GM21390 (cell line): ENCODE data around the gene SLC9A1.

Experiments
- ATAC-seq: cut with Tn5 transposase; IDR thresholded peaks from one replicate; pipeline ENCODE4 v1.9.1; 2021; ENCODE audit not compliant: unreplicated experiment

Gene SLC9A1

DNA sequence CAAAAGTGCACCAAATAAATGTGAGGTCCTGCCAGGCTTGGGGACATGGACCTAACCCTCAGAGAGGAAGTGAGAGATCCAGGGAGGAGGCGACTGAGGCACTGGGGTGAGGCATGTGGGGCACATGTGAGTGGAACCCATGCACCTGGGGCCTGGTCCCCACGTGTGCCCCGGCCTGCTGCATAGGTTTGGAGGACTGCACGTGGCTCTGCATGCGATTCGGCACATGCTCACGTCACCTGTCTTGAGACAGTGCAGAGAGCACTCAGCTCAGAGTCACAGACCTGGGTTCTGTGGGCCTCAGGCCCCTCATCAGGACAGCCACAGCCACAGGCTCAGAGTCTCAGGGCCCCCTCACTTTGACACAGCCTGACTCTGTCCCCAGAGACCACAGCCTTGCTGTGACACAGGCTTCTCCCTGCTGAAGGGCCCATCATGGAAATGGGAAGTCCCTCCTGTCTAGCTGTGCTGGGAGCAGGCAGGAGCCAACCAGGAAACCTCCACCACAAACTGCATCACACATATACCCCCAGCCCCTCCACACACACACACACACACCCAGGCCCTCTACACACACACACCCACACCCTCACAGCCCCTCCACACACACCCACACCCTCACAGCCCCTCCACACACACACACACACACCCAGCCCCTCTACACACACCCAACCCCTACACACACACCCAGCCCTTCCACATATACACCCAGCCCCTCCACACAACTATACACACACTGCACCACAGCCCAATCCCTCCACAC, 48.2 kb downstream of the SLC9A1 start:
- no peak for ATAC-seq

DNA sequence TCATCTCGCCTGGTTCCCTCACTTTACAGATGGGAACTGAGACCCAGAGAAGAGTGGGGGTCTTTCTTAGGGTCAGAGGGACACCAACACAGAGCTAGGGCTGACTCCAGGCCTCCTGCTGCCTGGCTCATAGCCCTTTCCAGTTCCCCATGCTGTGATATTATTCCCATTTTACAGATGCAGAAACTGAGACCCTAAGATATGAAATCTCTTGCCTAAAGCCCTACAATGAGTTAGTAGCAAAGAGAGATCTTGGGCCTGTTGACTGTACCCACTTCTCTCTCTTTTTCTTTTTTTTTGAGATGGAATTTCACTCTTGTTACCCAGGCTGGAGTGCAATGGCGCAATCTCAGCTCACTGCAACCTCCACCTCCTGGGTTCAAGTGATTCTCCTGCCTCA, 49.9 kb downstream of the SLC9A1 start:
- no peak for ATAC-seq

DNA sequence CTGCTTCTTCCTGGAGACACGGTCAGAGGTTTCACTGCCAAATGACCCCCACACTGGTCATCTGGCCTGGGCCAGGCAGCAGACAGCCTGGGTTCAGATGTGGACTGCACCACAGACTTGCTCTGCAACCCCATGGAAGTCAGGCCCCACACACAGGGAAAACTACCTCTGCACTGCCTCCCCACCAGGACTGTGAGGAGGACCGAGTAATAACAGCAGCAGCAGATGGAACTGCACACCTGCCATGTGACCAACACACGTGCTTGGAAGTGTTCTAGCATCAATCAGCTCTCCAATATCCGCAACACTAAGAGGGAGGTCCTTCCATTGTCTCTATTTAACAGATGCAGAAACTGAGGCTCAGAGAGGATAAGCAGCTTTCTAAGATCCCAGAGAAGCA, 51.4 kb downstream of the SLC9A1 start:
- no peak for ATAC-seq

DNA sequence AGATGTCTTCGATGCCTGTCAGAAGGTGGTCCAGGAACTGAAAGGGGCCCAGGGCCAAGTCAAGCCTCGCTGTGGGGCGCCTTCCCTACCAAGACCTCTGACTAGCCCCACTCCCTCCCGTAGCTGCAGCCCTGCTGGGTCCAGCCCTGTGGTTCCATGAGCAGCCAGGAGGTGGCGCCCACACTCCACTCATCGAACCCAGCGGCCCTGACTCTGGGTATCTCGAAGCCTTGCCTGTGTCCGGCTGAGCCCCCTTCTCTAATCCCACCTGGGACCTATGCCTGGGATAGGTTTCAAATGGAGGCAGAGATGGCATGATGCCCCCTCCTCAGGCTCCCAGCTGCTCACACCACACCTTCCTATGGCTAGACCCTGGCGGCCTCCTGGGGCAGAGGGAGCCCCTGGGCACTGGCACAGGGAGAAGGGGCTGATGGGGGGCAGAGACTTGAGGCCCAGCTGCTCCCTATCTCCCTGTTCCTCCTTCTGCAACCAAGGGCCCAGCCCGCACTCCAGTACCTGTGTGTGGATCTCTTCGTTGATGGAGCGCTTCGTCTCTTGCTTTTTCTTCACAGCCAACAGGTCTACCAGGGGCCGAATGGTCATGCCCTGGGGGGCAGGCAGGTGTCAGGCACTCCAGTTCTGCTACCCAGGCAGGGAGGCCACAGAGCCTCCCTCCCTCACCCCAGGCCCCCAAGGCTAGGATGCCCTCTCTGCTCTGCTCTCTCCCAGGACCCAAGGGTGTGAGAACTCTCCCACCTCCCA, 52.0 kb downstream of the SLC9A1 start:
- no peak for ATAC-seq

DNA sequence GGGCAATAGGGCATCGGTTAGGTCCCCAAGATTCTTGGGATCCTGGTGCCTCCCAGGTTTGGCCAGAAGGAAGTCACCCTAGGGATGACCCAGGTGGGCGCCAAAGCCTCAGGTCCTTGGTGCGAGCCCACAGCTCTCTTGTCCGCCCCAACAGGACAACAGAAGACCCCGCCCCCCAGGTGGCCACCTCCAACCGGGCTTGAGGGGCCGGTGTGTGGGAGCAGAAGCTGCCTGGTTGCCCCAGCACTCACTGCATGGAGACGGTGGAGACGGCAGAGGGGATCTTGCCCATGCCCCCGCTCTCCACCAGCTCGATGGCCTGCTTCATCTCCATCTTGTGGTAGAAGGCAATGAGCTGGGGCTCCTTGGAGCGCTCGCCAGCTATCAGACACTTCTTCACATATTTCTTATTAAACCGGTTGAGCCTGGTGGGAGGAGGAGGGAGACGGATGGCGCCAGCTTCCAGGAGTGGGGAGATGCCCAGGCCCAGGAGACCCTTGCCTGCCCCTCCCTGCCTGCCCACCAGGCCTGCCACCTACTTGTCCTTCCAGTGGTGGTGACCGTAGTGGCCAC, 52.7 kb downstream of the SLC9A1 start:
- no peak for ATAC-seq

DNA sequence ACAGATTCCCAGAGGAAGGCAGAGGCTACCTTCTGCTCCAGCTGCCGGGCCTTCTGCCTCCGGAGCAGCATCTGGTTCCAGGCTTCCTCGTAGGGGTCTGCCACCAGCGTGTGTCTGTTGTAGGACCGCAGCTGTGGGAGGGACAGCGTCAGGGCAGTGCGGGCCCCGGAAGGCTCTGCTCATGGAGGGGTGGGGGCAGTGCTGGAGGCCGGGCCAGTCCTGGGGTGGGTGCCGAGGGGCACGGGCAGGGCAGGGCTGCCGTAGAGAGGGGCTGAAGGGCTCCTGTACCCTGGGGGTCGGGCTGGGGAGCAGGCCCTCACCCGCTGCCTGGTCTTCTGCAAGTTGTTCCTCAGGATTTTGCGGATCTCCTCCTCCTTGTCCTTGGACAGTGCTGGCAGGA, 53.2 kb downstream of the SLC9A1 start:
- ATAC-seq: no peak

DNA sequence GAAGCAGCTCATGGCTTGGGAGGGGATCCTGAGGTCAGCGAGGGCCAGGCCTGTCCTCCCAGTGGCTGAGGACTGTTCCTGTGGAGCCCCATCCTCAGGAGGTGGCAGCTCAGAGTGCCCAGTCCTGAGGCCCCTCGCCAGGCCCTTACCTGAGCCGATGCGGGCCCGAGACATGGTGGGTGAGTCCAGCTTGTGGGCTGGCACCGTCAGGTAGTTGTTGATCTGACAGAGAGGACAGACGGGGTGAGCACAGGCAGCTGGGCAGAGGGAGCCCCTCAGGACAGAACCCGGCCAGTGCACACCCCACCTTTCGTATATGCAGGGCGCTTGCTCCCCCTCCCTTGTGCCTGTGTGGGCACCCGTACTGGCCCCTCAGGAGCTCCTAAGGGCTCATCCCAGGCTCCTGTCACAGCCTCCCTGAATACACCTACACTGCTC, 53.9 kb downstream of the SLC9A1 start:
- no peak for ATAC-seq

DNA sequence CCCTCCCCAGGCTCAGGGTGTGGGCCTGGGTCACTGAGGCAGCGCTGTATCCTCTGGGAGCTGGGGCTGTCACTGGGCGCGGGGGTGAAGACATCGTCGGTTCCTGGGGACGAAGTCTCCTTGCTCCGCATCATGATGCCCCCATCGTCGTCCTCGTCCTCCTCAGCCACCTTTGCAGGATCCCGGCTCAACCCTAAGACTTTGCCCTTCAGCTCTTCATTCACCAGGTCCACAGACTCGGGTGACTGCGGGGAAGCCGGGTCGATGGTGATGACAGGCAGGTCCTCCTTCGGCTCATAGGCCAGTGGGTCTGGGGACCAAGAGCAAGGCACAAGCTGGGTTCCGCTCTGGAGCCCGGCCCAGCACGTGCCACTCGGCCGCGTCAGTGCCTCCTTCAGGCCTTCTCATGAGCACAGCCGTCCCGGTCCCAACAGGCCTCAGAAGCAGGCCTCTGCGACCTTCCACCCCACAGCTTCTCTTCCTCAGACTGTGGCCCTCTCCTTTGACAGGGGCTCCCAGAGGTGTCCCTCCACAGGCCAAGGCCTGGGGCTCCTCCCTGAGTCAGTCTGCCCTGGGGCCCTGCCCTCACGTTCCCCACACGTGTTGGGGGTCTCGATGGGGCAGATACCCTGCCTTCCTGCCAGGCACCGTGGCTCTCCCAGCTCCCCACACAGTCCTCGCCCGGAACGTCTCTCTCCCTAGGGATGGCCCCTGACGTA, 54.4 kb downstream of the SLC9A1 start:
- ATAC-seq: no peak

DNA sequence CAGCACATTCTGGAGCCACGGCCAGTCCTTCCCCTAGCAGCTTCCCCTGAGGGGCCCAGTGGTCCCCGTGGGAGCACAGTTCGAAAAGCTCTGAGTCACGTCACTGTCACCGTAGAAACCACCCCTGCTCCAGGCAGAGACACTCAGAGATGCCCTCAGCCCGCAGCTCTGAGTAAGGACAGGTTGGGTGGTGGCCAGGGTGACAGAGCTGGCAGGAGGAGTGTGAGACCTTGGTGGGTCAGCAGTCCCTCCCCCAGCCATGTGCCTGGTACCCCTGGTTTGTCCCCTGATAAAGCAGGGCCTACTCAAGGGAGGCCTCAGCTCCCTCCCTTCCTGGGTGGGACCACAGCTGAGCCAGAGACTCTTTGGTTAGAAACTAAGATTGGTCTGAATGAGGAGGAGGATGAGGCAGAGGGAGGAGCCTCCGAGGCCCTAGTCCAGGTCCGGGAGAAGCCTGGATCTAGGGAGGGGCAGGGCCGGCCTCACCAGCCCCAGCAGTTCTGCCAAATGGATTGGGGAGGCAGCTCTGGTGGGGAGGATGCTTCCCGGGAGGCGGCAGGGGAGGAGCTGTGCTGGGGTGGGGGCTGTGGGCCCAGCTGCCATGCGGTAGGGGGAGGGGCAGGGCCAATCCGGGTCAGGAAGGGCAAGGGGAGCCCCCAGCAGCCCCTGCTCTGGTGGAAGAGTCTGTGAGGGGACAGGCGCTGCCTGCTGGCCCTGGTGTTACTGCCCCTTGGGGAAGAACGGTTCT, 55.2 kb downstream of the SLC9A1 start:
- no peak for ATAC-seq

DNA sequence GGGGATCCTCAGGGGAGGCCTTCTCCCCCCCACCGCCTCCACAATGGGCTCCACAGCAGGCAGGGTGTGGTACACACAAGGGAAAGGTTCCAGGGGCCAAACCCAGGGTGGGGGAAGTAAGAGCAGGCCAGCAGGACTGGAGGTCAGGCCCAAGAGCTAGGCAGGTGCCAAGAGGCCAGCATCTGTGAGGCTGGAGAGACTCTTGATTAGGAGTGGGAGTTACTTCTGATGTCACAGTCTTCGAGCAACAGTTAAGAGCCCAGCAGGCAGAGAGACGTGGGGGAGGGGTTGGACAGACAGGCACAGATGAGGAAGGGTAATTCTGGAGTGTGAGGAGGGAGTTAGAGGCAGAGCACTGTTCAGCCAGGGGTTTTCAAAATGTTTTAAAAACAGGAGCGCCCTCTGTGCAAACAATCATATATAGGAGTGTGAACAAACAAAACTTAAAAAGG, 55.8 kb downstream of the SLC9A1 start:
- no peak for ATAC-seq

DNA sequence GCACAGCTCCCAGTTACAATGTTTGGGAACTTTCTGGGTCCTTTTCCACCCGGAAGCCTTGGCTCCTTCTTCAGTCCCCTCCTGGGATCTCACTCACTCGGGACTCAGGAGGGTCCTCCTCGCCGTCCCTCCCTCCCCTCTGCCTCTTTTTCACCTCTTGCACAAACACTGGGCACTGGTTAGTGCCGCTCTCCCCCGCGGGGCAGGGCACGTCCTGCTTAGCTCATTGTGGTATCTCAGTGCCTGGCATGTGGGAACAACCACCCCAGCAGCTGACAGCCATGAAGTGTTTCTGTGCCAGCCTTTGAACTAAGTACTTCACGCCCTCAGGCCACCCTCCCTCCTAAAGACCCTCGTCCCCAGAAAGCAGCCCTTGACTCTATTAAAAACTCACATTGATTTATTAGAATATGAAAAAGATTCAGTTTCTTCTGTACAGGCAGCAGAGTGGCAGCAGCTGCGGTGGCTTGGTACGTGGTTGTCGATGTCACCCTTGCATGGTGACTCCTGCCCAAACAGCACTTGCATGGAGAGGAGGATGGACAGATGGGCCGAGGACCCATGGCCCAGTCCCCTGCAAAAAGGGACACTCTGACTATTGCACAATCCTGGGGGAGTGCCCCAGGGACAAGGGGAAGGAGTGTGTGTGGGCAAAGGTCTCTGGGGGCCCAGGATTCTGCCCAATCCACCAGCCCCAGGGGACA, 56.3 kb downstream of the SLC9A1 start:
- ATAC-seq: no peak

DNA sequence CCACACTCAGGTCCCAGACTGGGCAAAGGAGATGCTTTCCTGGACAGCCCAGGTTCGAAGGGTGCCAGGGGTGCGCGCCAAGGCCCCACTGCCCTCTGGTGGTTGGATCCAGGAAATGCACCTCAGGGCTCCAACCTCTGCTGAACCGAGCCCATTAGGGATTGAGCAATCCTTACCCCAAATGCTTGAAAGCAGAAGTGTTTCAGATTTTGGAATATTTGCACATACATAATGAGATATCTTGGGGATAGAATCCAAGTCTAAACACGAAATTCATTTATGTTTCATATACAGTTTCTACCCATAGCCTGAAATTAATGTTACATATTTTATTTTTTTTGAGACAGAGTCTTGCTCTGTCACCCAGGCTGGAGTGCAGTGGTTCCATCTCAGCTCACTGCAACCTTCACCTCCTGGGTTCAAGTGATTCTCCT, 57.4 kb downstream of the SLC9A1 start:
- ATAC-seq: no peak

DNA sequence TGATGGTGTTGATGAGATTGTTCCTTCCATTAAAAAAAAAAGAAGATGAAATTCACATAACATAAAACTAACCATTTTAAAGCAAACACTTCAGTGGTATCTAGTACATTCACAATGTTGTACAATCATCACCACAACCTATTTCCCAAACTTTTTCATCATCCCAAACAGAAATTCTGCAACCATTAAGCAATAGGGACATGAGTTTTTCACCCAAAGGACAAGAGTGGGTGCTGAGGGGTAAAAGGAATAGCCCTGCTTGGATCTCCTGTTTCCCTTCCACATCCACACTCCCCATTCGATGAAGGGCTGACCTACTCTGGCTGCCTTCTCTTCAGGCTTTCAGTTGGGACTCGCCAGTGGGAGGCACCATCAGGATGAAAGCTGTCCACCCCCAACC, 59.3 kb downstream of the SLC9A1 start:
- ATAC-seq: no peak

DNA sequence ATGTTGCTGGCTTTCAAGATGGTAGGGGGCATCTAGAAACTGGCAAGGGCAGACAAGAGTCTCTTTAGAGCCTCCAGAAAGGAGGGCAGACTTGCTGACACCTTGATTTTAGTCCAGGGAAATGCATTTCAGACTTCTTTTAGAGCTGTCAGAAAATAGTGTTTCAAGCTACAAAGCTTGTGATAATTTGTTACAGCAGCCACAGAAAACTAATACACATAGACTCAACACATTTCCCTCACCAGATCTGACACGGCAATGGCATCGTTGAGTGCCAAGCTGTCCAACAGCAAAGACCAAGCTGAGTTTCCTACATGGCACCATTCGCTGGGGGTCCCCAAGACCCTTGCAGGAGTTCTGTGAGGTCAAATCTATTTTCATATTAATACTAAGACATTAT, 62.0 kb downstream of the SLC9A1 start:
- no peak for ATAC-seq

DNA sequence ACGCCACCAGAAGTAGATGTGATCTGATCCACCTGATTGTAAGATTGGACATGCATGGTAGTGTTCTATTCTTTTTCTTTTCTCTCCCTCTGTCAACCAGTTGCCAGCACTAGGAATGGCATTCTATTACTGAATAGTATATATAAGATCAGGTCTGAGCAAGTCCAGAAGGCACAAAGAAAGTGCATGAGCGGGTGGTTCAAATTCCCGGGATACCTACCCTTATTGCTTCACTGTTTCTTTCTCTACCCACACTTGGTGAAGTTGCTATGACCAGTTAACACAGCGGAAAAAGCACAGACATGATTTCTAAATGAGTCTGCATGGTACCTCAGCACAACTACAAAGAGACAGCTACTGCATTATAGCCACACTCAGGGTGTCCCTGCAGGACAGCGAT, 64.0 kb downstream of the SLC9A1 start:
- no peak for ATAC-seq

DNA sequence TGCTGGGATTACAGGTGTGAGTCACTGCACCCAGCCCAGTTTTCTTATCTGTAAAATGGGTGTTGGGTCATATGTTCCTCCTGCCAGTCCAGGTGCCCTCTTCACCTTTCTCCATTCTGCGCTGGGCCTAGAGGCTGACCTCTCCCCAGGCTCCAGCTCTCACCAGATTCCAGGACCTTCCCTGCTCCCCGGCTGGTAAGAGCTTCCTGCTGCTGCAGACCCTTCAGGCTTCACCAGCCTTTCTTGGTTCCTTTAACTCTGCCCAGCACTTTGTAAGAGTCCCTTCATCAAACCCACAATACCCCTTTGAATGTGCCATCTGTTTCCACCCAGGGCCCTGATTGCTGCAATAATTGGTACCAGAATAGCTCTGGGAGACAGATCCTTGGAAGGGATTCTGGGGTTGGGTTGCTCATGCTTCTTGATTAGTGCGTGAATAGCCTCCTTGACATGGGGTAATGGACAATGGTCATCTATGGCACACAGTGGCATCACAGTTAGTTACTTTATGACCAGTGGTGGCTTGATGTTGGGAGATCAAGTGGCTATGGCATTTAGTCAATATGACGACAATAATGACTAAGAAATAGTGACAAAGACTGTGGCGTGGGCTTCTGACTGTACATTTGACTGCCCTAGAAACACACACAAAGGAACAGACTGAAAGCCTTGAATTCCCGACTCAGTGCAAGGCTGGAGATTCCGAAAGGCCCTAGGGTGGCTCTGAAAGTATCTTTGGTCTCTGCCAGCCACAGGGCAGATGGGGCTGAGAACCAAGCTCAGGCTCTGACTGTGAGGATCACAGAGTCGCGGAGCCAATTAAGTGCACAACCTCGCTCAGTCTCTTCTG, 67.3 kb downstream of the SLC9A1 start:
- no peak for ATAC-seq

DNA sequence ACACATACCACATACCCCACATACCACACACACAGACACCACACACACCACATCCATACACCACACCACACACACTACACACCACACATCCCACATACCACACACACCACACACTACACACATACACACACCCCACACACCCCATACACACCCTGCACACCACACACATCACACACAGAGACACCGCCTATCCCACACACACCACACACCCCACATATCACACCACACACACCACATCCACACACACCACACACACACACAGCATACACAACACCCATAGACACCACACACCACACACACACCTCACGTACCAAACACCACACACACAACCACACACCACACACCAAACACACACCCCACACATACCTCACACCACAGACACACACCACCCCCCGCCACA, 68.3 kb downstream of the SLC9A1 start:
- ATAC-seq: no peak

DNA sequence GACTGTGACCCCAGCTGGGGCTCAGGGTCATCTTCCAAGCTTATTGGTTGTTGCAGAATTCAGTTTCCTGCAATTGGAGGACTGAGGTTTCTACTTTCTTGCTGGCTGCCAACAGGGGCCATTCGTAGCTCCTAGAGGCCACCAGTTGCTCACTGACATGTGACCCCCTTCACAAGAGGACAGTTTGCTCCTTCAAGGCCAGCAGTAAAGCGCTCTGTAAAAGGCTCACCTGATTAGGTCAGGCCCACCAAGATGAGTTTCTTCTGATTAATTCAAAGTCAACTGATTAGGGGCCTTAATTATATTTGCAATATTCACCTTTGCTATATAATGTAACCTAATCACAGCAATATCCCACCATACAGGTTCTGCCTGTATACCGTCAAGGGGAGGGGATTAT, 68.9 kb downstream of the SLC9A1 start:
- no peak for ATAC-seq

DNA sequence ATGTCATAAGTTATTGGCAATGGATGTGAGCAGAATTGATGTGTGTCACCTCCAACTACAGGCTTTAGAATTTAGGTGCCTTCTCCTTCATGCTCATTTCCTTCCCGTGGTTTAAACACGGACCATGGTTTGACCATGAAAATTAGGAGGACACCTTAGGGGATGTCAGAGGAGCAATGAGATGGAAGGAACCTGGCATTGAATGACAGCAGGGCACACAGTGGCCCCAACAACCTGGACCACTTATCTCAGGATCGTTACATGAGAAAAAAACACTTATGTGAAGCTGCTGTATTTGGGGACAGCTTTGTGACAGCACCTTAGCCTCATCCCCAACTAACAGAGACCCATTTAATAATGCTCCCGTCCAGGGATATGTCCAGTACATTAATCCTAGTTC, 70.8 kb downstream of the SLC9A1 start:
- ATAC-seq: no peak
